B cell (primary cell): ENCODE measurements around the gene GPC5.

Source experiments
- EZH2 ChIP-seq: IDR thresholded peaks from 2 replicates; pipeline ENCODE4 v1.6.1; 2012; ENCODE audit warnings: borderline replicate concordance, low read depth, mild to moderate bottlenecking, moderate library complexity, low read length; ENCODE audit not compliant: insufficient read depth, poor library complexity, severe bottlenecking
- TF ChIP-seq, protein P1 (sequence below): fragments of 200-600 bp; IDR thresholded peaks from one replicate; pipeline ENCODE4 v1.8.0; 2022; ENCODE audit warnings: antibody characterized with exemption, mild to moderate bottlenecking

DNA sequence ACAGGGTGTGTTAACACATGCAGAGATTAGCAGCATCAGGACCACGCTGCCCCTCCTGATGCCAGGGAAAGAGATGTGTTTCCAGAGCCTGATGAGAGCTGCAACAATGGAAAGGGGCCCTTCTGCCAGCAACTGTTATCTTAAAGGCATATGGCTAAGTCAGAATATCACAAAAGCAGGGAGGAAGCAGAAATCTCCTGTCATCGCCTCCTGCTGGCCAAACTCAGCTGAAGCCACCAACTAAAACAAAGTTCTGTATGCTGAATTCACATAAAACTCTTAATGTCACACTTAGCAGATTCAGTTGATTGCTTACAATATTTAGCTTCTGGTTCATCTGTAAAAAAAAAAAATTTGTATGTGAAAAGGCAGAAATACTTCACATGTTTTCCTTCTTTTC is 178.2 kb downstream of the GPC5 start:
- TF ChIP-seq, protein P1, sequence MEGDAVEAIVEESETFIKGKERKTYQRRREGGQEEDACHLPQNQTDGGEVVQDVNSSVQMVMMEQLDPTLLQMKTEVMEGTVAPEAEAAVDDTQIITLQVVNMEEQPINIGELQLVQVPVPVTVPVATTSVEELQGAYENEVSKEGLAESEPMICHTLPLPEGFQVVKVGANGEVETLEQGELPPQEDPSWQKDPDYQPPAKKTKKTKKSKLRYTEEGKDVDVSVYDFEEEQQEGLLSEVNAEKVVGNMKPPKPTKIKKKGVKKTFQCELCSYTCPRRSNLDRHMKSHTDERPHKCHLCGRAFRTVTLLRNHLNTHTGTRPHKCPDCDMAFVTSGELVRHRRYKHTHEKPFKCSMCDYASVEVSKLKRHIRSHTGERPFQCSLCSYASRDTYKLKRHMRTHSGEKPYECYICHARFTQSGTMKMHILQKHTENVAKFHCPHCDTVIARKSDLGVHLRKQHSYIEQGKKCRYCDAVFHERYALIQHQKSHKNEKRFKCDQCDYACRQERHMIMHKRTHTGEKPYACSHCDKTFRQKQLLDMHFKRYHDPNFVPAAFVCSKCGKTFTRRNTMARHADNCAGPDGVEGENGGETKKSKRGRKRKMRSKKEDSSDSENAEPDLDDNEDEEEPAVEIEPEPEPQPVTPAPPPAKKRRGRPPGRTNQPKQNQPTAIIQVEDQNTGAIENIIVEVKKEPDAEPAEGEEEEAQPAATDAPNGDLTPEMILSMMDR, result no peak
- TF ChIP-seq EZH2, result no peak
